Inferior parietal cortex (tissue), 1 donor: ENCODE results near the gene DHX30.

Experiments used
- DNase-seq: peaks from one replicate; pipeline ENCODE4 v3.0.0-alpha.2; 2016; ENCODE audit errors: extremely low spot score

The DHX30 gene

DNA sequence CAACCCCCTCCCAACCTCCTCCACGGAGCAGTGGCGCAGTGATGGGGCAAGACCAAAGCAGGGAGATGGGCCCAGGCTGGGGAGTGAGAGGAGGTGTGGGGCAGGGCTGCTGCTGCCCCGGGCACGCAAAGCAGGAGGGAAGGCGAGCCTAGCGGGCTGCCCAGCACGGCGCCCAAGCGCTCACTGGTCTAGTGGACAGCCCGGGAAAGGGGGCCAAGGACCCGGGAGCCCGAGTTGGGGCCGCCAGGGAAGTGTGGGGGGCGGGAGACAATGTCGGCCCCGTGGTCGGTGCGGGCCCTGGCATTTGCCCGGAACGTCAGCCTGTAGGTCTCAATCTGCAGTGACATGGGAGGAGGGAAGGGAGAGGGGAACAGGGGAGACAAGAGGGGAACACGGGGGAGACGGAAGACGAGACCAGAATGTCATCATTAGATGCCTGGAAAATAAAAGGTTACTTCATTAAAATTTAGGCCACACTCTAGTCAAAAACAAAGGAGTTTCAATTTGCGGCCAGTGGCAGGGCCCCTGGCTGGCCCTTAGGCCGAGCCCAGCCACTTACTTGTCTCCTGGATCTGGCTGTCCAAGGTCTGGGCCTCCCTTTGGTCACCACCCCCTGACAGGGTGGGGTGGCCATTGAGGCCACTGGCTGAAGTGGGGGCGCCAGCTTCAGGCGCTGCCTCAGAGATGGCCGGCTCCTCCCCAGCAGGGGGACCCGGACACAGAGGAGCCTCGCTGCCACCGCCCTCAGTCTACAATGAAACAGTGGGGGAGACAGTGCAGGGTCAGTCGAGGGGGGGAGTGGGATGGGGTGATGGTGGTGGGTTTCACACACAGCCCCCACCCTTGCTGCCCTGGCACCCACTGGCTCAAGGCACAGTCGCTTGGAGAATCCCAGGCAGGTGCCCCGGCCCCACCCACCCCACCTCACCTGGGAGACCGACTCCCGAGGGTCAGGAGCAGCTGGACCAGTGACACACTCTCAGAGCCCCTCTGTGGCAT, 50.0 kb downstream of the DHX30 start:
- no peak for DNase-seq

DNA sequence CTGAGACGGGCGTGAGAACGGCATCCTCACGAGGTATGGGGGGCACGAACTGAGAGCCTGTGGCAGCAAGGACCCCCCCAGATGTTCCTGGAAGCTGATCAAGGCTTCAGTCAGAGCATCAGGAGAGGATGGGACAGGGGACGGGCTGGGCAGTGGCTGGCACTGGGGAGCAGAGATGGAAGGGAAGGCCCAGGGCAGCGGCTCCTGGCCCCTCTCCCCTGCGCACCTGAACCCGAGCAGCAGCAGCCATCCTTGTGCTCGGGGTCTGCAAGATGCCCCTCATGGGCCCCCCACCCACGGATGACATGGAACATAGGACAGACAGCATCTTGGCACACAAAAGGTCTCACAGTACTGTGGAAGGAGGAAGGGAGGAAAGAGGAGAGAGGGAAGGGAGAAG, 51.3 kb downstream of the DHX30 start:
- DNase-seq, result no peak

- DNase-seq, result no peak
Observed at GRCh38 chr3:47854720-47855455, 52.0 kb downstream of the DHX30 start.

DNA sequence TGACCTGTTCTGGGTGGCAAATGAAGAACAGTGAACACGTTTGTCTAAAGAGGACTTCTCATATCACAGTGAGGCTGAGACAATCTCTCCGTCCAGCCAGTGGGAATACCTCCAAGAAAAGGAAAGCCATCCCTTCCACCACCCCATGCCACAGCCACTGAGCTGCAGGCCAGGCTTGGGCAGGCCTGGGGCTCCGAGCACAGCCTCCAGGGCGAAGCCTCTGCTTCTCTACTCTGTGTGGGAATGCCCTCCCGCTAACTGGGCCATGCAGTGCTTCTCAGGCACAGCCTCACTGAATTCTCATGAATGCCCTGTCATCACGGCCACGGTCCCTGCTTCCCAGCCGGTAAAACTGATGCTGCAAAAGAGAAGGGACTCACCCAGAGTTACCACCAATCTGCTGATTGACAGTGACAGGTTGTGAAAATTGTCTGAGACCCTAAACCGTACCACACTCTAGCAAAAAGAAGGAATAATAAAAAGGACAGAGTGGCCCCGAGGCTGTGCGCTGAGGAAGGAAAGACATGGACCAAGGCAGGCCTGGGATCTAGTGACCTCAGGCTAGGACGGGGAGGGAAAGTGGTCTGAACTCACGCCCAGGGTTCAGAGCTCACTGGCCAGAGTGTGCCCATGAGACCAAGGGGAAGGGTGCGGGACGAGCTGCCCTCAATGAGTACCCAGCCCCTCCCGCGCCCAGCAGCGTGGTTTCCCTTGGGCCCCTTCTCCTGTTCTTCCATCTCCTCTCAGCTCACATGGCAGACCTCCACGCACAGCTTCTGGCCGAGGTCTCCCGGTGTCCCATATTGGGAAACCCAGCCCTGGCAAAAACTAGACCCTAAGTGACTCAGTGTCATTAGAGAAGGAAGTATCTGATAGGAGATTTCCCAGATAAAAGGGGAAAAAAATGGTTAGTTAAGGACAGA, 52.8 kb downstream of the DHX30 start:
- DNase-seq, result no peak

DNA sequence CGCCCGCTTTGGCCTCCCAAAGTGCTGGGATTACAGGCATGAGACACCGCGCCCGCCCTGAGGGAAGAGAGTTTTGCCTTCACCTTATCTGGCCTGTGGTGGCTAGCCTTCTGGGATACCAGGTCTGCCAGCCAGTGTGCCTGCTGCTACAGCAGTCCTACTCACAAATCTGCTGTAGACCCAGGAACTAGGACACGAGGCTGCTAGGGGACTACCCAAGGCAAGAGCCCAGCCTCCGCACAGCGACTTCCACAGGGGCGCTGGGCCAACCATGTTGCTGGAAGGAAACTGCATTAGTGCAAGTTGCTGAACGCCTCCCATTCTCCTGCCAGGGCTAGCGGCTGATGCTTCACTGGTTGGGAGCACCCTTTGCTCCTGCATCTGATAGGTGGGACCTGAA, 53.7 kb downstream of the DHX30 start:
- DNase-seq, result no peak

- DNase-seq, result no peak
Observed at GRCh38 chr3:47857151-47857550, 54.2 kb downstream of the DHX30 start.

GRCh38 chr3:47859956-47860605, 57.1 kb downstream of the DHX30 start:
- no peak for DNase-seq

- DNase-seq, result no peak
Observed at GRCh38 chr3:47863391-47864128, 60.6 kb downstream of the DHX30 start.

GRCh38 chr3:47865192-47865591, 62.3 kb downstream of the DHX30 start:
- no peak for DNase-seq

GRCh38 chr3:47867451-47868044, 64.6 kb downstream of the DHX30 start:
- DNase-seq, result no peak

DNA sequence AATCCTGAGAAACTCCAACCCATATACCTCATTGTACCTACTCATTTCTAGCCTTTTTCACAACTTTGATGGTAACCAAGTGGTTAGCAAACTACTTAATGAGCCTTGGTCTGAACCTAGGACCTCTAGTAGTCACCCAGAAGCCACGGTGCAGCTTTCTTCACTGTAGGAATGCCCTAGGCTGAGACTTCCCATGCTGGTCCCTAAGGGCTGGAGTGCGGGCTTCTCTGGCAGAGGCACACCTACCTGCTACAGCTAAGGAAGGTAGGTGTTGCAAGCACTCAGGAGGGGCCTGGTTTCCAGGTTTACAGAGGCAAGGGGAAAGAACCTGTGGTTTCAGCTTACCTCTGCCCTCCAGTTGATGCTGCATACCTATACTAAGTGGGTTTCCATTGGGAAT, 65.4 kb downstream of the DHX30 start:
- no peak for DNase-seq

DNA sequence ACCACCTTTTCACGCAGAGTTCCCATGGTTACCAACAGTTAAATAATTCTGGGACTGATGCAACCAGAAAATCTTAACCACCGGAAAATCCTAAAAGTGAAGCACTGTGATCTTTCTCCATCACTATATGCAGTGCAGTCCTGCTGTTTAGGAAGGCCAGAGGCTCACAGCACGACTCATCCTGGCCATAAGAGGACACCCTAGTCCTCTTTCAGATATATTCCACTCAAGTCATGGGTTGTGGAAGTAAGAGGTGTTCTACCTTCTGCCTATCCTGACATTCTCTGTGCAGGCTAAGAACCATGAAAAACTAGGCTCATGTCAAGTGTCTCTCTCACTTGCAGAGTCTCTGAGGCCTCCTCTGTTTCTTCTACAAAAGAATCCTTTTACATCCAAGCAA, 67.2 kb downstream of the DHX30 start:
- DNase-seq, result no peak

DNA sequence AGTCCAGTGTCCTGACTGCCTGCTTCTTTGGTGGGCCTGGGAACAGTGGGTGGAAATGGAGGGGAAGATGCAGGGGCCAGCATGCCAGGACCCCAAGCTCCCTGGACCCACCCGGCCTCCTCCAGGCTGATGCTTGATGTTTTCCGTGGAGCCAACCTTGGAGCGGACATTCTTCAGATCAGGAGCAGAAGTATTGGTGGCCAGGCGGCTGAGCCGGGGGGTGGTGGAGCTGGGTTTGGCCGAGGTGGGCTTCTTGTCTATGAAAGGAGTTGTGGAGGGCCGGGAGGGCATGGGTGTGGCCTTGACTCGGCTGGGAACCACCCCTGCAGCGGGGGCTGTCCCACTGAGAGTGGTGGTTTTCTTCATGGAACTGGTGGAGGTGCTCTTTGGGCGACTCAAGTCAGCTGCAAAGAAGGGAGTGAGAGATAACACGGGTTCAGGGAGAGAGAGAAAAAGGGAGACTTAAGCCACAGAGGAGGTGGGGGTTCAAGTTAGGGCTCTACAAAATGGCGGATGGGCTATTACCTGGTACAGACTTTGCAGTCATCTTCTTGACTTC, 67.8 kb downstream of the DHX30 start:
- no peak for DNase-seq

GRCh38 chr3:47871389-47871788, 68.5 kb downstream of the DHX30 start:
- DNase-seq, result no peak

- DNase-seq, result no peak
Observed at GRCh38 chr3:47872916-47873315, 70.0 kb downstream of the DHX30 start.

GRCh38 chr3:47874438-47874837, 71.5 kb downstream of the DHX30 start:
- DNase-seq, result no peak

DNA sequence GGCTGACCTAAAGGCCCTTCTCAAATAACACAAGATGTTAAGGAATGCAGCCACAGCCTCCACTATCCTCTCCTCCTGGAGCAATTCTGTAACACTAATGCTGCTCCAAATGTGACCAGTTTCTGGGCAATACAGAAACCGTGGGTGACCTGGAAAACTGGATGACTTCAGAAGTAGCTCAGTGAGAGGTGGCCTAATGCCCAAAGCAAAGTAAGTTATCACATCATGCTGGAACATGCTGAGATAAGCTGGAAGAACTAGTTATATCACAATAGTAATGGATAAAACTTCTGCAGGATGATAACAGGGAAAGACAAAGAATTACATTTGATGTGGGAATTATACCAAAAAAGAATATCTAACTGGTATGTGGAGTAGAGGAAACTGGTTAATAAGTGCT, 72.0 kb downstream of the DHX30 start:
- no peak for DNase-seq

- DNase-seq, result no peak
Observed at GRCh38 chr3:47877290-47877689, 74.4 kb downstream of the DHX30 start.

GRCh38 chr3:47877719-47878118, 74.8 kb downstream of the DHX30 start:
- DNase-seq, result no peak

DNA sequence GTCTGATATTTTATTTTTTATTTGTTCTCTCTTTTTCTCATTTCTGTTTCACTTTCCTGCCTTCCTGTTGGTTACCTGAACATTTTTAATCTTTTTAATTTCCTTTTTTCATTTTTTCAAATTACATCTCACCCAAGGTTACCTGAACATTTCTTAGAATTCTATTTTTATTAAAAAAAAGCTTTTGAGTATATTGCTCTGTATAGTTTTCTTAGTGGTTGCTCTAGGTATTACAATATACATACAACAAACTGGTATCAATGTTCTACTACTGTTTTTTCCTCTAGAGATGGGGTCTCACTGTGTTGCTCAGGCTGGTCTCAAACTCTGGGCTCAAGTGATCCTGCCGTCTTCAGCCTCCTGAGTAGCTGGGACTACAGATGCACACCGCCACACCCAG, 79.4 kb downstream of the DHX30 start:
- DNase-seq, result no peak
